Endothelial cell of umbilical vein (primary cell): Measurements from ENCODE around the gene TTYH2. TPM values are rescaled to one million over a fixed set of nuclear protein-coding genes. Genes with fewer than 3 reads are reported as not detected.

Experiments used
- BruUV-seq: library from RNA; stranded (reverse); fragments of 400-500 nt; replicated peaks from 2 replicates; lab custom pipeline; 2021; lab: Mats Ljungman, UMichigan
- CTCF ChIA-PET: fragments of 300-600, 350-600 bp; sonication (Branson Sonifier 250); formaldehyde crosslinking; loops from one replicate; lab custom pipeline; 2021; ENCODE audit warnings: antibody characterized with exemption, inconsistent platforms; lab: Charles Lee
- POLR2A ChIA-PET: fragments of 300-600, 350-600 bp; sonication (Branson Sonifier 250); formaldehyde crosslinking; loops from one replicate; lab custom pipeline; 2021; ENCODE audit warnings: antibody characterized with exemption, inconsistent platforms; lab: Charles Lee
- DNase-seq: peaks from one replicate; pipeline ENCODE4 v3.0.0-alpha.2; 2011; ENCODE audit warnings: low read depth, low spot score
- FAIRE-seq: peaks from 2 replicates; lab custom pipeline; 2011; peaks lifted over from hg19 to GRCh38; lab: Jason Lieb, UNC
- H2AFZ ChIP-seq: 2 replicates; pipeline ENCODE4 v1.6.0; 2012; ENCODE audit warnings: low read depth, low read length, control low read depth, inconsistent platforms
- H3K27ac ChIP-seq: 2 replicates; pipeline ENCODE4 v1.5.1; 2011; ENCODE audit warnings: low read depth, mild to moderate bottlenecking, control low read depth, low read length, moderate library complexity; ENCODE audit not compliant: insufficient read depth
- H3K27me3 ChIP-seq, 2 experiments: 2 replicates each; pipeline versions ENCODE4 v1.6.0 to v1.6.1; 2011; ENCODE audit warnings: low read length in 2 of 2, mixed read lengths in 1 of 2; ENCODE audit not compliant: control insufficient read depth in 2 of 2, insufficient read depth in 2 of 2
- H3K36me3 ChIP-seq, 2 experiments: 2 replicates in 1 of 2; 3 replicates in 1 of 2; pipeline ENCODE4 v1.5.1; 2011; ENCODE audit warnings: low read length in 2 of 2, mild to moderate bottlenecking in 1 of 2, moderate library complexity in 1 of 2; ENCODE audit not compliant: control insufficient read depth in 2 of 2, insufficient read depth in 2 of 2; ENCODE audit errors: extremely low read depth in 1 of 2
- H3K4me1 ChIP-seq: 3 replicates; pipeline ENCODE4 v1.5.1; 2011; ENCODE audit warnings: mild to moderate bottlenecking, low read length; ENCODE audit not compliant: control insufficient read depth, insufficient read depth; ENCODE audit errors: extremely low read depth
- H3K4me2 ChIP-seq: 2 replicates; pipeline ENCODE4 v1.6.1; 2011; ENCODE audit warnings: low read length, control low read depth, mixed read lengths; ENCODE audit not compliant: insufficient read depth
- H3K4me3 ChIP-seq, 3 experiments: fragments of 200-600 bp in 1 of 3; sonication (generic), shearing (Covaris generic) in 1 of 3; replicated peaks in 1 of 3; 2 replicates each; pipeline ENCODE4 v1.5.1; 2011 to 2016; ENCODE audit warnings: control low read depth in 3 of 3, low read length in 3 of 3, mild to moderate bottlenecking in 2 of 3, inconsistent platforms in 1 of 3, low read depth in 1 of 3, moderate library complexity in 1 of 3; ENCODE audit not compliant: insufficient read depth in 1 of 3
- H3K79me2 ChIP-seq: 2 replicates; pipeline ENCODE4 v1.6.0; 2012; ENCODE audit warnings: low read length, inconsistent platforms; ENCODE audit not compliant: control insufficient read depth, insufficient read depth
- H3K9ac ChIP-seq: replicated peaks from 2 replicates; pipeline ENCODE3; 2011; ENCODE audit warnings: low read length, control low read depth; ENCODE audit not compliant: insufficient read depth; ENCODE audit errors: extremely low read depth
- H3K9me1 ChIP-seq: replicated peaks from 3 replicates; pipeline ENCODE4 v1.6.0; 2011; ENCODE audit warnings: mild to moderate bottlenecking, low read length; ENCODE audit not compliant: control insufficient read depth, insufficient read depth; ENCODE audit errors: extremely low read depth
- H3K9me3 ChIP-seq: replicated peaks from 2 replicates; pipeline ENCODE4 v1.5.1; 2012; ENCODE audit warnings: low read length, inconsistent platforms; ENCODE audit not compliant: control insufficient read depth, insufficient read depth
- H4K20me1 ChIP-seq: replicated peaks from 2 replicates; pipeline ENCODE3; 2011; ENCODE audit warnings: mild to moderate bottlenecking, low read length; ENCODE audit not compliant: control insufficient read depth, insufficient read depth; ENCODE audit errors: extremely low read depth
- CTCF ChIP-seq, 2 donors: IDR thresholded peaks; 1 replicate in 1 of 2; 2 replicates in 1 of 2; pipeline ENCODE4 v1.5.1; 2011; ENCODE audit warnings: low read length in 2 of 2, mild to moderate bottlenecking in 2 of 2, moderate library complexity in 2 of 2, control low read depth in 1 of 2, inconsistent platforms in 1 of 2, low read depth in 1 of 2; ENCODE audit not compliant: insufficient read depth in 1 of 2; ENCODE audit errors: extremely low read depth in 1 of 2
- EZH2 ChIP-seq: IDR thresholded peaks from 2 replicates; pipeline ENCODE4 v1.6.1; 2012; ENCODE audit warnings: borderline replicate concordance, low read depth, mild to moderate bottlenecking, moderate library complexity, low read length, inconsistent platforms; ENCODE audit not compliant: severe bottlenecking
- MAX ChIP-seq: IDR thresholded peaks from 2 replicates; pipeline ENCODE4 v1.6.1; 2011; ENCODE audit not compliant: insufficient read depth, insufficient read length
- MYC ChIP-seq: IDR thresholded peaks from one replicate; pipeline ENCODE4 v1.6.1; 2011; ENCODE audit warnings: mild to moderate bottlenecking, low read depth, low read length
- POLR2AphosphoS5 ChIP-seq: IDR thresholded peaks from 2 replicates; pipeline ENCODE4 v1.6.1; 2012; ENCODE audit warnings: low read depth, mild to moderate bottlenecking, control low read depth, low read length, moderate library complexity; ENCODE audit not compliant: insufficient read depth
- dilution Hi-C: fragments of 300-500 bp; cut with MboI; formaldehyde crosslinking; loops from one replicate; pipeline ENCODE4 v1.15.0; 2019; ENCODE audit warnings: low sequenced_read_pairs; ENCODE audit not compliant: extremely low pct_ligation_motif_present
- intact Hi-C: fragments of 100-400 bp; cut with micrococcal nuclease; formaldehyde crosslinking; loops from one replicate; pipeline ENCODE4 v1.10.0; 2022
- polyA plus RNA-seq, 4 experiments: library from polyadenylated mRNA; depleted of rRNA in 3 of 4; stranded (reverse) in 3 of 4; unstranded in 1 of 4; fragments of >200 nt; gene quantifications; 2 replicates each; pipeline versions ENCODE4 v1.2.1 to v1.2.3, GENCODE V29; 2011 to 2012; ENCODE audit warnings: missing spikeins in 1 of 4
- total RNA-seq: library from RNA; stranded (reverse); gene quantifications from 2 replicates; pipeline ENCODE4 v1.2.3, GENCODE V29; 2021

The TTYH2 gene
- total and polyA plus RNA-seq, 2 donors (not counting 3 experiments of a cell fraction or from before 2014, with no cell fraction given), result 0.75 to 2.0 TPM

- dilution Hi-C loops (no loop called here), intact Hi-C loops (loop anchor here (1.0 to 10.0 kb wide), 4 partner anchors 770 to 1007 kb away; partner anchors contain the start of genes CDC42EP4 and COG1)
- no peaks in the 10 kb centered on the region for H4K20me1 ChIP-seq
- H3K4me2 ChIP-seq, result peak overlapping the region; percentile 34
- BruUV-seq, result no TSS peak
- H3K27ac ChIP-seq, result no peak overlapping the region
- H3K9ac ChIP-seq, result no peak overlapping the region
- FAIRE-seq, result peak; percentile 38
- H3K27me3 ChIP-seq, result peaks cover 8 to 14% of the 10 kb centered on the region in 2 experiments
- peaks cover 3% of the 10 kb centered on the region for H3K4me1 ChIP-seq
- no peaks in the 10 kb centered on the region for H3K9me3 ChIP-seq
- CTCF ChIA-PET, result interaction anchor here (0.6 to 4.1 kb wide), 36 partner anchors 9 to 1642 kb away, joined by 3 to 70 read pairs (median 4); partner anchors contain the start of gene TTYH2
- H3K36me3 ChIP-seq, result no peaks in the 10 kb centered on the region
- TF ChIP-seq MAX, result no peak
- no peak for TF ChIP-seq POLR2AphosphoS5
- peak; percentile 38 for TF ChIP-seq EZH2
- TF ChIP-seq CTCF (IDR thresholded peaks at IDR 0.05; ENCODE audit: extremely low read depth in 1 of 2, insufficient read depth in 1 of 2, low read depth in 1 of 2, low read length in 2 of 2), result peak; percentile 99
- TF ChIP-seq MYC, result no peak
- no peak overlapping the region for H3K4me3 ChIP-seq
- peaks cover 10% of the 10 kb centered on the region for H3K79me2 ChIP-seq
- POLR2A ChIA-PET, result interaction anchor here (0.6 to 0.8 kb wide), 2 partner anchors 8 to 831 kb away, joined by 3 to 5 read pairs; no protein-coding TSS in a partner anchor
- peak overlapping the region; percentile 59 for H2AFZ ChIP-seq
- no peaks in the 10 kb centered on the region for H3K9me1 ChIP-seq
- DNase-seq, result peak; percentile 50
These were observed 13.9 kb upstream of the TTYH2 start for GRCh38 chr17:74199306-74200092.
